ENCODE results near the gene ERICH6. TPM values are rescaled to one million over a fixed set of nuclear protein-coding genes. Genes with fewer than 3 reads are reported as not detected.

Gene ERICH6
- not detected in 2 replicates for polyA plus RNA-seq (2014; cell fraction: cytosol; rRNA removed)
- polyA plus RNA-seq (2014; cell fraction: nucleus; rRNA removed), result not detected in 2 replicates

DNA sequence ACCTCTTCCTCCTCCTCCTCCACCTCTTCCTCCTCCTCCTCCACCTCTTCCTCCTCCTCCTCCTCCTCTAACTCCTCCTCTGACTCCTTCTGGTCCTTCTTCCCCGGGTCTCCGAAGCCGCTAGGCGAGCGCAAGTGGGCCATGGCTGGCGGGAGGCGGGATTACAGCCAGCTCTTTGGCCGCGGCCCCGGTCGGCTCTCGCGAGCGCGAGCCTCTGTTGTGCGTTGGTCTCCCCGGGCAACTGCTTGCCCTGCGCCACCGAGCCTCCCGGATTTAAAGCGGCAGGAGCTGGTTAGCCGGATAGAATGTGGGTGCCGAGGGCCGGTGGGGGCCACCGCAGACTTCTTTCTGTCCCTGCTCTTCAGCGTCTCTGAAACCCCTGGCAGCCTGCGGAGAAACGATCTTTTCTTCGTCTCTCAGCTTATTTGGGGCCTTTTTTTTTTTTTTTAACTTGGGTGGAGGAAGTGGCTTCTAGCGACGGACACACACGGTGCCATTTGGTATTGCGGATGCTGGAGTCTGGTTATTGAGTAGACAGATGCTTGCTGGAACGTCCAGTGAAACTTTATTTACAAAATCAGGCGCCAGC lies at the start of gene ERICH6:
TSS of gene ERICH6 (minus strand) at position 165 of the 589 bp plus-strand sequence. CDS start at position 143, 22 bp downstream.
- peak; percentile 91 for DNase-seq (ENCODE audit: low spot score)

DNA sequence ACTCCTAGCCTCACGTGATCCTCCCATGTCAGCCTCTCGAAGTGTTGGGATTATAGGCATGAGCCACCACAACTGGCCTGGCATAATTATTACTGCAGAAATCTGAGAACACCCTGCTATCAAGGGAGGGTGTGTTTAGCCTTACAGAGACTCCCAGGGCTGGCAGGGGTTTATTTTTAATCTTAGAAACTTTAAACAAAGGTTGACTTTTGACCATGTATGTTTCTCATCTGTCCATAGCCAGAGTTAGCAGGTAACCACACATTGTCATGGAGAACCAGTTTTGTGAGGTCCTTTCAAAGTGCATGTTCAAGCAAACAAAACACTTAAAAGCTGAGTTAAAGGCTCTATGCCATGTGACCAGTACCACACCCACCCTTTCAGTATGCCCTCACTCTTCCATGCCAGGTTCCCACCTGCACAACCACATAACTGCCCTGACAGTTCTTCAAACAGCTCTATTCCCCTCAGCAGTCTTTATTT lies 48.1 kb upstream of the ERICH6 start:
- no peak for DNase-seq (ENCODE audit: low spot score)

DNA sequence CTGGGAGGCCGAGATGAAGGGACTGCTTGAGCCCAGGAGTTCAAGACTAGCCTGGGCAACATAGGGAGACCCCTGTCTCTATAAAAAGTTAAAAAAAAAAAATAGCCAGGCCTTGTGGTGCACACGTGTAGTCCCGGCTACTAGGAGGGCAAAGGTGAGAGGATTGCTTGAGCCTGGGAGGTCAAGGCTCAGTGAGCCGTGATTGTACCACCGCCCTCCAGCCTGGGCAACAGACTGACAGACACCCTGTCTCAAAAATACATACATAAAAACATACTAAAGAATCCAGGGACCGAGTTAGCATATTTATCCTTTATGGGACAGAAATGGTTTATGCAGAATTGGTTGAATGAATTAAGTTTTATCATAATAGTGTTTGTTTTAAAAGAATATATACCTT lies 45.5 kb upstream of the ERICH6 start:
- DNase-seq (ENCODE audit: low spot score), result no peak

DNA sequence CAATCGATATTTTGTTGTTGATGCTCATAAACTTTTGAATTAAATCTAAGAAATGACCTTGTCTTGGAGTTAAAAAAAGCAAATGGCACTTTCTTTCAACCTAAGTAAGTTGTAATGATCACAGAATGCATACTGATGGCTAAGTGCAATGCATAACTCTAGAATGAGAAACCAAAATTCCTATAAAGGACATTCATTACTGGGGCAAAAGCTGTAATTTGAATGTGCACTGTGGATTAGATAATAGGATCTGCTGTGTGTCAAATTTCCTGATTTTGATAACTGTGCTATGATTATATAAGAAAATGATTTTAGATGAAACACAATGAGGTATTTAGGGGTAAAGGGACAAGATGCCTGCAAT lies 44.9 kb upstream of the ERICH6 start:
- DNase-seq (ENCODE audit: low spot score), result no peak

DNA sequence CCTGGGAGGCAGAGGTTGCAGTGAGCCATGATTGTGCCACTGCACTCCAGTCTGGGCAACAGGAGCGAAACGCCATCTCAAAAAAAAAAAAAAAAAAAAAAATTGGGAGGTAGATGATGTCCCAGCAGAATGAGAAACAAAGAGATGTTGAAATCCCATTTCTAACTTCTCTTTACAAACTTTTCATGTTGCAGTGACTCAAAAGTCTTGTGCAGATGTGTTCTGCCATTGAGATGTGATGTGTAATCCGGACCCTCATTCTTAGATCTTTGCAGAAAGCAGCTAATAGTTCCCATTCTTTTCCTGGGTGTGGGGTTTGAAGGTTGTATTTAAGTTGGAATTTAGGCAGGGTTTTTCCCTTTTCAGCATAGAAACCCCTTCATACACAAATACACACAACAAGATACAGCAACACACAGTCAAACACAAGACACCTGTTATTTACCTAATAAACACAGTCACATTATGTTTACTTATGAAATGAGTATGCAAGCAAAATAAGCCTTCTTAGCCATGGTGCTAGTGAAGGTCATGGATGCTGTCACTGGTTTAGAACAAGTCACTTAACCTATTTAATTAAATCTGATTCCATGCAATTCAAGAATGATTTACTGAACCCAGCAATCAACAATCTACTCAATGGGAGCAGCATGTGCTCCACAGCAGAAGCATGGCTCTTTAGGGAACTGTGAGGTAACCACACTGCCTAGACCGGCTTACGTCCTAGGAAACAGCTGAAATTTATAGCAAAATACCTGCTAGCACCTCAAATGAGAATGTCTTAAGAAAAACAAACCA lies 44.4 kb upstream of the ERICH6 start:
- peak; percentile 76 for DNase-seq (ENCODE audit: low spot score)

DNA sequence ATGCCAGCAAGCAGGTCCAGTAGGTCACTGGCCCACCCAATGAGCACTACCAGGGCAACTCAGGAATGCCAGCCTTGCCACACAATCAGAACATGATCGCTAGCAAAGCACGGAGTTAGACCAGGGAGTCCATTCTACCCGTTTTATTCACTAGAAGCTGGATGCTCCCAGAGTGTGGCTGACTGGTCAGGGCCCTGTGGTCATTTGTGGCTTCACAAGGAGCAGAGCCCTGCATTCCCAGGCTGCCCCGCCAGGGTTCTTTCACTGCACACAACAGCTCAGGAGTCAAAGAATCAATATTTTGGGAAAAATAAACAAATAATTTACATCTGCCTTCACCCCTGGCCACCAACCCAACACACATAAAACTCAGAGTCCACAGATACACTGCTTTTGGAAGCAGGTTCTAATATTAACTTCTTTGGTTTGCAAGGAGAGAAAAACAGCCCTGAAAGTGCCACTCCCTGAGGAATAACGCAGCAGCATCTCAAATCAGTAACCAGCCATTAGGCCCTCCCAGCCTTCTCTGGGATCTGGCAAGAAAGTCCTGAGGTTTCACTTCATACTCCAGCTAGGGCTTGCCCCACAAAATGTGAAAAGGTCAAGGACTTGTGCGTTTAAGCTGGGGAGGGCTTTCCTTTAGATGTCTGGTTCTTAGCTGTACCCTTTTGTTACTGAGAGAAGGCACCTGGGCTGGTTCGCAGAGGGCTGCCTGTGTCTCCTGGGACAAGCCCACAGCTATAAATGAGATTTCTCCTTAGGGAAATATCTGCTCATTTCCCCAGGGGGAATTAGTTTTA lies 43.3 kb upstream of the ERICH6 start:
- no peak for DNase-seq (ENCODE audit: low spot score)

GRCh38 chr3:150745832-150746231 lies 42.1 kb upstream of the ERICH6 start:
- DNase-seq (ENCODE audit: low spot score), result no peak

DNA sequence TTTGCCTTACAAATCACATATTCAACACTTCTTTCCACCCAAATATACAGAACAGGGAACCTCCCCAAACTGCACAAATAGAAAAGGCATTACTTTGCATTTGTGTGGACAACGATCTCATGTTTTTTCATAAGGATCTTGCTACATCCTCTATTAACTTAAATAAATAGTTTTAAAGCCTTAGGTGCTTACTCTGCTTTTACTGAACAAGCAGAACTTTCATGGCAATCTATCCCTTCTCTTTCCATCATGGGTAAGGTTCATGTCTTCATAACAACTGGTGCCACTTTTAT lies 41.1 kb upstream of the ERICH6 start:
- DNase-seq (ENCODE audit: low spot score), result no peak

GRCh38 chr3:150744041-150744918 lies 40.6 kb upstream of the ERICH6 start:
- no peak for DNase-seq (ENCODE audit: low spot score)

DNA sequence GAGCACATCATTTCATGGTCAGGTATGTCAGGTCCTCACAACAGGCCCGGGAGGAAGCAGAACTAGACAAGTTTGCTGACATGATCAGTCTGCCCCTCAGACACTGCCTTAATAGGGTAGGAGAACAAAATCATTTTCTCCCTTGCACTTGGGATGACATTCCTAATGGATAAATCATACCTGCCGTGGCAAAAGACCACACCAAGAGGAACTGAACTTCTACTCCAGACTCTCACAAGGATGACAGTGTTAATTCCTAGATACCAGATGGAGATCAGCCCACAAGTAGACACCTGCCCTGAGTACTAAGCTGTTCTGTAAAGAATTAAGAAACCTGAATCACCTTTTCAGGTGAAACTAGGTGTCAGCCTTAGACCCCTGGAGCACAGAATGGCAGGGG lies 39.8 kb upstream of the ERICH6 start:
- DNase-seq (ENCODE audit: low spot score), result no peak

- no peak for DNase-seq (ENCODE audit: low spot score)
Observed at GRCh38 chr3:150742679-150743078, 39.0 kb upstream of the ERICH6 start.

DNA sequence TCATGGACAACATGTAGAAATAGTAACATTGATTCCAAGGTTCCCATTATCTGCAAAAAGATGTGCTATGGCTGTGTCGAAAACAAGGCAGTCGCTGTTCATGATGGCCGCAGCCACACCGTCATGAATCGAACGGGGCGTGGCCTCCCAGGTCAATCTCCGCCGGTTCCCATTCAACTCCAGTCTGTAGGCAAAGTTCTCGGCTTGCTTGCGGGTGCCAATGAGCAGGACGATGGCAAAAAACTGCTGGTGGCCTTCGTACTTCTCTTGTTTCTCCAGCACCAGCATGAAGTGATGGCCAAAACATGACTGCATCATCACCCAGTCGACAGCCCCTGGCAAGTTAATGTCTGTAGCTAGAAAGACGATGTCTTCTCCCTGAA lies 38.4 kb upstream of the ERICH6 start:
- DNase-seq (ENCODE audit: low spot score), result no peak

- DNase-seq (ENCODE audit: low spot score), result no peak
Observed at GRCh38 chr3:150741497-150742140, 37.9 kb upstream of the ERICH6 start.

- no peak for DNase-seq (ENCODE audit: low spot score)
Observed at GRCh38 chr3:150740733-150741496, 37.2 kb upstream of the ERICH6 start.

DNA sequence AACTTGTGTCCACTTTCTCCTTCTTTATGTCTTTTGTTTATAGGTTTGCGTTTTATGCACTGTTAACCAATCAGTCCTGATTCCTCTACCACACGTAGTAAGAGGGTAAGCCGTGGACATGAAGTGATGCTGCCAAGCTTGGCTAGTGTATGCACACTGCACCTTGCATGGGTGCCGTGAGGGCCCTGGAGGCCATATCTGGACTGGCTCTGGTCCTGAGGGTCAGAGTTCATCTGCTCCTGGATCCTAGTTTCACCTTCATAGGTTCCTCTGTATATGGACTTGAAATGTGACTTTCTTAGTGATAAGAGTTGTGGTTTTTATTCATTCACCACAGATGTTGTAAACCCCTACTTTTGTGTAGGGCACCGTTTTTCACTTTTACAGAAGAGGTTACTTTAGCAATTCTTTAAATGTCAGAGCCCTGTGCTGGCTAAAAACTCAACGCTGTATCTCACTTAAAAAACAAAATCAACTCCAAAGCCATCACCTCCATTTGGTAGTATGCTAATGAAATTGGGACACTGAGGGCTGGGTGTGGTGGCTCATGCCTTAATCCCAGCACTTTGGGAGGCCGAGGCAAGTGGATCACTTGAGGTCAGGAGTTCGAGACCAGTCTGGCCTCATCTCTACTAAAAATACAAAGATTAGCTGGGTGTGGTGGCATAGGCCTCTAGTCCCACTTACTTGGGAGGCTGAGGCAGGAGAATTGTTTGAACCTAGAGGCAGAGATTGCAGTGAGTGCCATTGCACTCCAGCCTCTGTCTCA lies 36.3 kb upstream of the ERICH6 start:
- no peak for DNase-seq (ENCODE audit: low spot score)

- no peak for DNase-seq (ENCODE audit: low spot score)
Observed at GRCh38 chr3:150739200-150739863, 35.6 kb upstream of the ERICH6 start.

DNA sequence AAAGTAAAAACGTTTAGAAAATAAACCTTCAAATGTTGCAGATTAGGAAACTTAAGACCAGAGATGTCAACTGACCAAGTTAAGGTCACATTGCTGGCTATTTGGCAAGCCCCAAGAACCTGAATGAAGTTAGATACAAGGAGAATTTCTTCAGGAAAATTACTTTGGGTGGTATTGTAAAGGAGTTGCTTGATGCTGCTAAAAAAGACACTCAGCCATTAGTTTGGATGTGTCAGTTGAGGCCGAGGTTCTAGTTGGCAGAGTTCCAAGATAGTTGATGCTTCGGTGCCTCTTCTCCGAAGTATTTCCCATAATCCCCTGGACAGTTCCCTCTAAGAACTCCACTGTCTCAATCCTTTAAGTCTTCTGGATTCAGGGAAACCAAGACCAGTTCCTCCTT lies 35.0 kb upstream of the ERICH6 start:
- no peak for DNase-seq (ENCODE audit: low spot score)

GRCh38 chr3:150737874-150738679 lies 34.4 kb upstream of the ERICH6 start:
- no peak for DNase-seq (ENCODE audit: low spot score)

All from SK-N-DZ (cell line).